Fibroblast of peridontal ligament (primary cell): ENCODE data around the gene SNX7.

ENCODE experiments used
- DNase-seq: peaks from one replicate; pipeline ENCODE4 v3.0.0-alpha.2; 2010; ENCODE audit errors: extremely low read depth

Gene SNX7

GRCh38 chr1:98661544-98662355 is at the start of gene SNX7:
TSS of gene SNX7 (plus strand) at chr1:98661721. CDS start at chr1:98661732, 11 bp downstream.
- peak; percentile 66 for DNase-seq

- DNase-seq = no peak
Observed at GRCh38 chr1:98637316-98637715, 24.2 kb upstream of the SNX7 start.

GRCh38 chr1:98638185-98638584 is 23.3 kb upstream of the SNX7 start:
- no peak for DNase-seq

- no peak for DNase-seq
Observed at GRCh38 chr1:98644510-98644909, 17.0 kb upstream of the SNX7 start.

GRCh38 chr1:98651116-98651632 is 10.3 kb upstream of the SNX7 start:
- DNase-seq = no peak

- DNase-seq = peak; percentile 23
Observed at GRCh38 chr1:98653123-98653522, 8.4 kb upstream of the SNX7 start.

- no peak for DNase-seq
Observed at GRCh38 chr1:98659879-98660278, 1.6 kb upstream of the SNX7 start.

- peak; percentile 34 for DNase-seq
Observed at GRCh38 chr1:98660940-98661543, 479 bp upstream of the SNX7 start.

- peak; percentile 64 for DNase-seq
Observed at GRCh38 chr1:98662356-98662670, 792 bp downstream of the SNX7 start.

- no peak for DNase-seq
Observed at GRCh38 chr1:98668733-98669132, 7.2 kb downstream of the SNX7 start.

- peak; percentile 75 for DNase-seq
Observed at GRCh38 chr1:98669355-98670296, 8.1 kb downstream of the SNX7 start.

GRCh38 chr1:98672189-98672588 is 10.7 kb downstream of the SNX7 start:
- DNase-seq = no peak

- DNase-seq = peak; percentile 66
Observed at GRCh38 chr1:98674075-98674781, 12.7 kb downstream of the SNX7 start.

- peak; percentile 60 for DNase-seq
Observed at GRCh38 chr1:98675282-98675681, 13.8 kb downstream of the SNX7 start.

- peak; percentile 94 for DNase-seq
Observed at GRCh38 chr1:98677288-98677687, 15.8 kb downstream of the SNX7 start.

- DNase-seq = no peak
Observed at GRCh38 chr1:98681812-98682211, 20.3 kb downstream of the SNX7 start.

GRCh38 chr1:98688110-98688739 is 26.7 kb downstream of the SNX7 start:
- no peak for DNase-seq

- no peak for DNase-seq
Observed at GRCh38 chr1:98690576-98690975, 29.1 kb downstream of the SNX7 start.

- no peak for DNase-seq
Observed at GRCh38 chr1:98692482-98692881, 31.0 kb downstream of the SNX7 start.

- DNase-seq = no peak
Observed at GRCh38 chr1:98693385-98693784, 31.9 kb downstream of the SNX7 start.

- no peak for DNase-seq
Observed at GRCh38 chr1:98696077-98696476, 34.6 kb downstream of the SNX7 start.
